ENCODE data around the gene ARRDC2.

Gene ARRDC2

GRCh38 chr19:18062028-18062427, 54.1 kb downstream of the ARRDC2 start:
- no peak for DNase-seq

GRCh38 chr19:18063463-18063862, 55.5 kb downstream of the ARRDC2 start:
- no peak for DNase-seq
